Measurements from ENCODE around the gene UCHL5.
"Not testable (repeated sequence)": the region's sequence is repeated elsewhere in the genome, so short reads cannot be mapped to it uniquely, and the experiment has no call there.

UCHL5 gene

DNA sequence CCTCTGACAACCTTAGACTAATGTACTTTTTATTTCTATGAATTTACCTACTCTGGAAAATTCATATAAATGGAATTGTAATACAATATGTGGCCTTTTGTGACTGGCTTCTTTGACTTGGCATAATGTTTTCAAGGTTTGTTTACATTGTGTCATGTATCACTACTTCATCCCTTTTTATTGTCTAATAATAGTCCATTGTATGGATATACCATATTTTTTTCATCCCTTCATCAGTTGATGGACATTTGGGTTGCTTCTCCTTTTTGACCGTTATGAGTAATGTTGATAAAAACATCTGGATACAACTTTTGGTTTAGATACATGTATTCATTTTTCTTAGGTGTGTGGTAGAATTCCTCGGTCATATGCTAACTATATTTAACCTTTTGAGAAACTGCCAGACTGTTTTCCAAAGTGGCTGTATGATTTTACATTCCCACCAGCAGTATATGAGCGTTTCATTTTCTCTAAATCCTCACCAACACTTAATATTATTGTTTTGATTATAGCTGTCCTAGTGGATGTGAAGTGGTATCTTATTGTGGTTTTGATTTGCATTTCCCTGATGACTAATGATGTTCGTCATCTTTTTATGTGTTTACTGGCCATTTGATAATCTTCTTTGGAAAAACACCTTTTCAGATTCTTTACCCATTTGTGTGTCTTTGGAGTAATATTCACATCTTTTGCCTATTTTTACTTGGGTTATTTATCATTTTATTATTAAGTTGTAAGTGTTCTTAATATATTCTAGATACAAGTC is 3.7 kb upstream of the UCHL5 start:
- DNase-seq (ENCODE audit: low read depth in 2 of 2) = no peak

DNA sequence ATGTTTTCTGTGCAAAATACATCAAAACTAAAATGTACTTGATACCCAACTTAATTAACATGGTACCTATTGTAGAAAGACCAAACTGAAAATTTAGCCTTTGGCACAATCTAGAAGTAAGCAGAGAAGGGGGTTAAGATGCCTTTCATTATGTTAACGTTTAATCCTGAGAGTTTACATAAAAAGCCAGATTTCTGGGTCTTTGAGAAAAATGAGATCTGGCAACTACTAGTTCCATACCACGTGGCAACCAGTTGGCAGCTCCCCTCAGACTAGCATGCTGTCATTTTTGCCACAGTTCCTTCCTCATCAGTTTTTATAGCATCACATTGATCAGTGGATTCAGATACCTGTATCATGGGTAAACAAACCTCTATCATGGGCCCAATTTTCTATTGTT is 1.8 kb upstream of the UCHL5 start:
- no peak for DNase-seq (ENCODE audit: low read depth in 2 of 2)

DNA sequence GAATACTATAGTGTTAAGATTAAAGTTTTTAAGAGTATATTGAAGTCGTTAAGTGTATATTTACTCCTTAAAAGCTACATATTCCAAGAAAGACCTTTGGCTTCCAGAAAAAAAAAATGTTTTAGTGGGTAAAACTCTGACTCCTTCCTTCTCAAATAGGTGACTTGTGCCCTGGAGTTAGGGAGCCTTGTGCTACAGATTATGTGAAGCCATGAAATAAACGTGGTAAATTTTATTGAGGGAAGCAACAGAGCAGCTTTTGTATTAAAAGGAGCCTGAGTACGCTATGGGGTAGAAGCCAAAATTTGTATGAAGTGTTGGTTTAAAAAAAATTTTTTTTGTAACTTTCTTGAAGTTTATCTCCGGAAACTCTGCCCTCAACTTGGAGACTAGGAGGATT is 1.2 kb upstream of the UCHL5 start:
- DNase-seq (ENCODE audit: low read depth in 2 of 2) = no peak

DNA sequence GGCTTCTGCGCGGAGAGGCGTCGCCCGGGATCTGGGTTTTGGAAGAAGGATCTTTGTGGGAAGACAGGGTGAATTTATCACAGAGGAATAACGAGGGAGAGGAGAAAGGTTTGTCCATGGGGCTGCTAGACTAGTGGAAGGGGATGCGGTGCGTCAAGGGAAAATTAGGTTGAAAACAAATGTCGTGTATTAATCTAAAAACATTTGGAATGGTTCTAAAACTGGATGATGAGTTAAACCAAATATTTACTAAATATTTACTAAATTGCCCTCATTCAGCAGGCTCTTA is 899 bp upstream of the UCHL5 start:
- no peak for DNase-seq (ENCODE audit: low read depth in 2 of 2)

DNA sequence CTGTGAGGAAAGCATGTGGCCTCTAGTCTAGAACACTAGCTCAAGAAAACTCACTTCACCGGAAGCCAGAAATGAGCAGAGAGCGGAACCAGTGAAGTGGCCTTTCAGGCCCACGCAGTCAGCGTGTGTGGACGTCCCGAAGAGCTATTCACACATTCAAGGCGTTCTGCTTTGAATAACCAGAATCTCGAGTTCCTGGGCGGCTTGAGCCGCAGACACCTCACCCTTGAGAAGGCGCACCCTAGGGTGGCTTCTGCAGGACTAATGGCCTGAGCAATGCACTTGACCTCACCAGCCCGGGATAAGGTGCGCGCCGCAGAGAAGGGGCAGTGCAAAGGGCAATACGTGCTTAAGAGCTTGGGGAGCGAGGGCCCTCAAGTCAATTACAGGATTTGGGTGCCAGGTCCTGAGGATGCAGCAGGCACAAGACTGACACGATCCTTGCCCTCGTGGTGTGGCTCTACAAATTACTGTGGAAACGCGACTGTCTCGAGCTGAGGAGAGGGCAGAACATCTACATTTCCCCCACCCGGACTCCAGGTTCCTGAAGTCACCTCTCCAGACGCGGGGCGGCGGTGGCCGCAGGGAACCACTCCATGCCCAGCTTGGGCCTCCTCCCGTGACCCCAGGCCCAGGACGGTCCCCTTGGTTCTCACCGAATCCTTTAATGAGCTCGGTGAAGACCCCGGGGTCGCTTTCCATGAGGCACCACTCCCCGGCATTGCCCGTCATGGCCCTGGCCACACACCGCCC is 455 bp downstream of the UCHL5 start:
- DNase-seq (ENCODE audit: low read depth in 2 of 2) = peak; percentile 48 to 49

DNA sequence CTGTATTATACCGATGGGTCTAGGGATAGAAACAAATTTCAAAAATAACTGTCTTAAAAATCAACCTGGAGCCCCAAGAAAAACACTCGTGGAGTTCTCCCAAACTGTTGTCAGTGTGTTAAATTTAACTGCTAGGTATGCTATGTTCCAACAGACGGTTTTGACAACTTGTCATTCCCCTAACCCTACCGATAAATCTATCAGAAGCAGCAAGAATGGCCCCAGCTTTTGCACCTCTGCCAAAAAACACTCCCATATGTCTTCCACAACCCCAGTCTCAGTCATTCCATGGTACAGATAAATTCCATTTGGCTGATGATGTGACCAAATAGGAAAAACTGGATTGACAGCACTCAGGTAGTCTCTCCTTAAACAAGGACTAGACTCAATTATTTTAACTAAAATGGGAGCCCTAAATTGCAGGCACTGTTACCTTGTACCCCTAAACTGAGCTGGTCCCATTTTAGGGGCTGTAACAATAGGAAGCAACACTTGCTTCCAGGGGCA is 4.9 kb downstream of the UCHL5 start:
- DNase-seq (ENCODE audit: low read depth in 2 of 2) = no peak

DNA sequence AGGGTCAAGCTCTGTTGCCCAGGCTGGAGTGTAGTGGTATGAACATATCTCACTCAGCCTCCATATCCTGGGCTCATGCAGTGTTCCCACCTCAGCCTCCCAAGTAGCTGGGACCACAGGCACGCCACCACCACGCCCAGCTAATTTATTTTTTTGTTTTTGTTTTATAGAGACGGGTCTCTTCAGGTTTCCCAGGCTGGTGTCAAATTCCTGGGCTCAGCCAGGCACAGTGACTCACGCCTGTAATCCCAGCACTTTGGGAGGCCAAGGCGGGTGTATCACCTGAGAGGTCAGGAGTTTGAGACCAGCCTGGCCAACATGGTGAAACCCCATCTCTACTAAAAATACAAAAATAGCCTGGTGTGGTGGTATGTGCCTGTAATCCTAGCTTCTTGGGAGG is 10.2 kb downstream of the UCHL5 start:
- not testable (repeated sequence) for DNase-seq (ENCODE audit: low read depth in 2 of 2)

DNA sequence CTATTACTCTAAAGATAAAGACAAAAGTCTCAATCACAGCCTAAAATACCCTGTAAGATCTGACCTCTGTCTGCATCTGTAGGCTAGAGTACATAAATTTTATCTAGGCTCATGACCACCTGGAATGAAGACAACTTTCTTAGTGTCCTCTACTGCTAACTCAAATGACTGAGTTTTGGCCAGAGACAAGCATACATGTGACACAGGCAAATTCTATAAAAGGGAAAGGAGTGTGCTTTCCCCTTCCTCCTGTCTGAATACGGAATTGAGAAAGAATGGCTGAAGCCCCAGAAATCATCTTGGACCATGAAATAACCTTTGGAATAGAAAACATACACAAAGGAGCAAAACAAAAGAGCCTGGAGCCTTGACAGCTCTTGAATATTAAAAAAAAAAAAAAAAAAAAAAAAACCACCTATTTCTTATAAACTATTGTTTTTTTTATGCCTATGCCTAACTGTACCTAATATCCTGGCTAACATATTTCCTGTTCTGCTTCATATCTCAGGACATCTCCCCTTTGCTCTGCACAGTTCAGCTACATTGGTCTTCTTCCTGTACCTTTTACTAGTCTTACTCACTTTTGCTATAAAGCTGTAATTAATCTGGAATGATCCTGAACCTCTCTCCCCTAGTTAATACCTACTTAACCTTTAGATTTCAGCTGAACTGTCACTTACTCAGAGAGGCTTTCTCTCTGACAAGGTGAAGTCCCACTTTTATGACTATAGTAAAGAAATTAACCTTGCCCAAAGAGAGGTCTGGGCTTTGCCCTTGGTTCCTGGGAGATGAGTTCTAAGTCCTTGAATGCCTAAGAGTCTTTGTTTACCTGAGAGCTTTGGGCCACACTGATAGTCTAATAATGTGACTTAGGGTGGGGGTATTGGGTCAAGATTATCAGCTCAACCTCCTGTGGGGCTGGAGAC is 16.1 kb downstream of the UCHL5 start:
- no peak for DNase-seq (ENCODE audit: low read depth in 2 of 2)

DNA sequence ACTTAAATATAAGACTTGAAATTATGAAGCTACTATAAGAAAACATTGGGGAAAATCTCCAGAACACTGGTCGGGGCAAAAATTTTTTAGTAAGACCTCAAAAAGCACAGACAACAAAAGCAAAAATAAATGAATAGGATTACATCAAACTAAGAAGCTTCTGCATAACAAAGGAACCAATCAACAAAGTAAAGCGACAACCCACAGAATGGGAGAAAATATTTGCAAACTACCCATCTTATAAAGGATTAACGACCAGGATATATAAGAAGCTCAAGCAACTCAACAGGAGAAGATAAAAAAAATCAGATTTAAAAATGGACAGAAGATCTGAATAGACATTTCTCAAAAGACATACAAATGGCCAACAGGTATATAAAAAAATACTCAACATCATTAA is 19.1 kb downstream of the UCHL5 start:
- no peak for DNase-seq (ENCODE audit: low read depth in 2 of 2)

DNA sequence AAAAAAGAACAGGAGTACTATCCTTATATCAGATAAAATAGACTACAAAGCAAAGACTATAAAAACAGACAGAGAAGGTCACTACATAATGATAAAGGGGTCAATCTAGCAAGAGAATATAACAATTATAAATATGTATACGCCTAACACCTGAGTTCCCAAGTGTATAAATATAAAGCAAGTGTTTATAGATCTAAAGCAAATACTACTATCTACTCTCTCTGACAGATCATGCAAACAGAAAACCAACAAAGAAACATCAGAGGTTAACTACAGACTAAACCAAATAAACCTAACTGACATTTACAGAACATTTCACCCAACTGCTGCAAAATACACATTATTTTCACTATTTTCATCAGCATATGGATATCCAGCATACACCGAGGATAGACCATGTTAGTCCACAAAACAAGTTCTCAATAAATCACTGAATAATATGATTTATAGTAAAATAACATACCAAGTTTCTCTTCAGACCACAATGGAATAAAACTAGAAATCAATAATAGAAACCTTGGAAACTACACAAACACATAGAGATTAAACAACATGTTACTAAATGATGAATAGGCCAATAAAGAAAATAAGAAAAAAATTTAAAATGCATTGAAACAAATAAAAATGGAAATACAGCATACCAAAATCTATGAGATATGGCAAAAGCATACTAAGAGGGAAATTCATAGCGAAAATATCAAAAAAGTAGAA is 22.7 kb downstream of the UCHL5 start:
- DNase-seq (ENCODE audit: low read depth in 2 of 2) = no peak

DNA sequence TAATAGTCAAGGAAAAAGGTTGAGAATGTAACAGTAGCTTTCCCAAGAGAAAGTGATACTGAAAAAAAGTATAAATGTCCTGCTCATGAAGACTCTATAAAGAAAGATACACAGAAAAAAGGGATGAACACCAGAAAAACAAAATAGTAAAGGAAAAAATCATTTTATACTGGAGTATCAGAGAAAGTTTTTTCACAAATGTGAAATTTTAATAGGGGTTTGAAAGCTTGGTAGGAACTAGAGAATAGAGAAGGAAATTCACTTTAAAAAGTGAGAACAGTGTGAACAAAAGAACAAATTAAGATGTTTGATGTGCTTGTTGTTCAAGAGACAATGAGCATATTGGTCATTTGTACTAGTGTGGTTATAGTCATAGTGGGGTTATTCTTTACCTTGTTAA is 25.6 kb downstream of the UCHL5 start:
- DNase-seq (ENCODE audit: low read depth in 2 of 2) = no peak

DNA sequence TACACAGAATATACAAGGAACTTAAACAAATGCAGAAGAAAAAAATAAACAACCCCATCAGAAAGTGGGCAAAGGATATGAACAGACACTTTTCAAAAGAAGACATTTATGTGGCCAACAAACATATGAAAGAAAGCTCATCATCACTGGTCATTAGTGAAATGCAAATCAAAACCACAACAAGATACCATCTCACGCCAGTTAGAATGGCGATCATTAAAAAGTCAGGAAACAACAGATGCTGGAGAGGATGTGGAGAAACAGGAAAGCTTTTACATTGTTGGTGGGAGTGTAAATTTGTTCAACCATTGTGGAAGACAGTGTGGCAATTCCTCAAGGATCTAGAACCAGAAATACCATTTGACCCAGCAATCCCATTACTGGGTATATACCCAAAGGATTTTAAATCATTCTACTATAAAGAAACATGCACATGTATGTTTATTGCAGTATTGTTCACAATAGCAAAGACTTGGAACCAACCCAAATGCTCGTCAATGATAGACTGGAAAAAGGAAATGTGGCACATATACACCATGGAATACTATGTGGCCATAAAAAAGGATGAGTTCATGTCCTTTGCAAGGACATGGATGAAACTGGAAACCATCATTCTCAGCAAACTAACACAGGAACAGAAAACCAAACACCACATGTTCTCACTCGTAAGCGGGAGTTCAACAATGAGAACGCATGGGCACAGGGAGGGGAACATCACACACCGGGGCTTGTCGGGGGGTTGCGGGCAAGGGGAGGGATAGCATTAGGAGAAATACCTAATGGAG is 26.3 kb downstream of the UCHL5 start:
- DNase-seq (ENCODE audit: low read depth in 2 of 2) = not testable (repeated sequence)

DNA sequence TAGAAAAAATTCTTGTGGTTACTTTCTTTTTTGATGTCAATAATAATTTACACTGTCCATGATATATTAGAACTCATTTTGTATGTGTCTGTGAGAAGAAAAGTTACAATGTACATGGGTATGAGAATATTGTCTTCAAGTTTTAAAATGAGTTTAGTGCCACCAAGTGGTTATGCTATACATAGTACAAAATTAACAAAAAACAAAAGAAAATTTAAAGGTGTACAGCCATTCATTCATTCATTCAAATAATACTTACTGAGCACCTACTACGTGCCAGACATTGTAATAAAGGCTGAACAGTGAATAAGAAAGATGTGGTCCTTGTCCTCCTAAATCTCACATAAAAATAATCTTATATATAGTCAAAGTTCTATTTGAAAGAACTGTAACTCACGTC is 27.7 kb downstream of the UCHL5 start:
- DNase-seq (ENCODE audit: low read depth in 2 of 2) = no peak

DNA sequence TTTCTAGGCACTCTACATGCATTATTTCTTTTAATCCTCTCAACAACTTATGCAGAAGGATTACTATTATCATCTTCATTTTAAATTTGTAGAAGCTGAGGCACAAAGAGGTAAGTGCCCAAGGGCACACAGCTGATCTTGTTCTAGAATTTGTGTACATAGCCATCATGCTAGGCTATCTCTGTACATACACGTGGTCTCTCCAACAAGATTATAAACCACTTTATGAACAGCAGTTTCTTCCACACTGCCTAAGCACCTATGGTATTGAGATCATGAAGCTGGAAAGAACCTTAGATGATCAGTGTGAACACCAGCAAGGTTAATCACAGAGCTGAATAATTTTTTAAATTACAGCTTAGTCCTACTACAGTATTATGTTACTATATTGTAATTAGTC is 28.9 kb downstream of the UCHL5 start:
- no peak for DNase-seq (ENCODE audit: low read depth in 2 of 2)

DNA sequence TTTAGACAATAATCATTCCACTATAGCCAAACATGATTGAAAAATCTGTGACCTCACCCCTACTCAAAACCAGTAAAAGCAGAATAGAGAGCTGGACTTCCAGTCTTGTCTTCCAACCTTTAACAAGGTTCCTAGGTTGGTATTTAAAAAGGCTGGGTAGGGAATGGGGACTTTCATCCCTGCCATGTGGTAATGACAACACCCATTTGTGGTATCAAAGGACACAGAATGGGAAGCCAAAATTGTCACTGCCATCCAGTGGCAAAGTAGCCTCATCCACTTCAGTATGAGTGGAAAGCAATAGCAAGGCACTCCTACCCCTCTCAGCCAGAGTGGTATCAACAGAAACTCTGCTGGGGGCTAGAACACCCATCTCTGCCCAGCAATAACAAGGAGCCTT is 33.9 kb downstream of the UCHL5 start:
- DNase-seq (ENCODE audit: low read depth in 2 of 2) = no peak

DNA sequence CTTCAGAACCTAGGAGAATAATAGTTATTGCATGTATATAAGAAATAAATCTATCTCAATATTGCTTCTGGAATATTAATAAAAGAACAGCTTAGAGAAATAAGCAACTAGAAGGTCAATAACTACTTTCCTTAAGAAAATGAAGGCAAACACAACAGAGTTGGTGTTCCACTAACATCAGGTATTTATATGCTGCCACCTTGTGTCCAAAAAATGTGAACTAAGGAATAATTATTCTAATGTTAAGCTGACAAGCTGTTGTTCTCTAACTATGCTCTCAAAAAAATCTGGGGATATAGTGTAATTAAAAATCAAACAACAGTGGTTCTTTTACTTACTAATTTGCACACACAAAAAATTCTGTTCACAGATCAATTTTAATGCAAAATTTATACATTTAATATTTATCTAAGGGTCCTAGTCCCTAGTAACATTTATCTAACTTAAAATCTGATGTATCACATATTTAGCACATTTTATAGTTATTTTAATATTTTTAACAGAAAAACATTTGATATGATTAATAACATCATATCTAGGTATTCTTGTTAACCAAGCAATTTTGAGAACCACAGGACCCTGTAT is 39.6 kb downstream of the UCHL5 start:
- DNase-seq (ENCODE audit: low read depth in 2 of 2) = no peak

DNA sequence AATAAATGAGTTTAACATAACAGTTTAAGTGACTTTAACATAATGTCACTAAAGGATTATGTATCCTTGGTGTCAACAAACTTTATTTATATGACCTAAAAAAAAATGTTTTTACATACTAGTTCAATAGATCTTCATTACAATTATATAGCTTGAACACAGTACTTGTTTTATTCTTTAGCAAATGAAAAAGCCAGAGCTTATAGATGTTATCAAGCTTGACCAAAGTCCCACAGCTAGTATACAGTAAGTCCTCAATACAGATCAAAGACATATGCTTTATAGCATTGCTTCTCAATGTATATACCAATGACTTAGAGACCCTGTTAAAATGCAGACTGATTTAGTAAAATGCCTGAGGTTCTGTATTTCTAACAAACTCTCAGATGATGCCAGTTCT is 42.4 kb downstream of the UCHL5 start:
- no peak for DNase-seq (ENCODE audit: low read depth in 2 of 2)

DNA sequence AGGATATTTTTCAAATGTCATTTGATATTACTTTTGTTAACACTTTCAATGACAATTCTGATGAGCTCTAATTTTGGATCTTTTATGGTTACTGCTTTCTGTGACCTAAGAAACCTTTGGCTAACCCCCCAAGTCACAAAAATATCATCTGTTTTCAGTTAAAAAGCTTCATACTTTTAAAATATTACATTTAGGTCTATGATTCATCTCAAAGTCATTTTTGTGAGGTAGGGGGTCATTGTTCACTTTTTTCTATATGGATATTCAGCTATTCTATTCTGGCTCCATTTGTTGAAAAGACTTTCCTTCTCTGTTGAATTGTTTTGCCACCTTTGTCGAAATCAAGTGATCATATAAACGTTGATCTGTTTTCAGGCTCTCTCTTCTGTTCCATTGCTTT is 44.8 kb downstream of the UCHL5 start:
- DNase-seq (ENCODE audit: low read depth in 2 of 2) = no peak

DNA sequence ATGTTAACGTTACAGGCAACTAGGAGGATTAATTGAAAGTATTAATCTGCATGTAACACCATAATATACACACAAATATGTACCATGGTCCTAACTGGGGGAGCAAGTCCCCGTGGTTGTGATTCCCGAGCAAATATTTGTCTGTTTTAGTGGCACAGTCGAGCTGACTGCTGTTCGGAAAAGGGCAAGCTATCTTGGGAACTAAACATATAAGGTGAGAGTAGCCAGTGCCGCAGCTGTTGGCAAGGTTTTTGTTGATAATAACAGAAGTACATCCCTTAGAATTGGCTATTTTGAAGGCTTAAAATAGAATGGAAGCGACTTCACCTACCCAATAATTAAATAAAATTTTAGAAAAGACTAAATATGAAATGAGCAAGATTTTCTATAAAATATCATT is 45.5 kb downstream of the UCHL5 start:
- no peak for DNase-seq (ENCODE audit: low read depth in 2 of 2)

DNA sequence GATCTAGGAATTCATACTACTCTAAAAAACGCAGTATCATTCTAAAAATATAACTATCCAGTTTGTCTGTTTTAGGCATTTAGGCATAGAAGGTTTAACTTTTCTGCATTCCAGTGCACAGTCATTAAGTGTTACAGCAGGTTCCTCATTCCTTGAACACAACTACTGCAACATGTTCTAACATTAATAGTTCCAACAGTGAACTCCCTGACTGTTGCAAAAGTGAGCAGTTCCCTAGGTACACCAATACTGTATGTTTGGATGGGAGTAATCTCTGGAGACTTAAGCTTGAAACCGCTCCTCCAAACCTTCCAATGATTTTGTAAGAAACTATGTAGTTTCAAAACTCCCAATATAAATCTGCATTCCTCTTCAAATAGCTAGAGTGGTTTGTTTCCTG is 46.2 kb downstream of the UCHL5 start:
- DNase-seq (ENCODE audit: low read depth in 2 of 2) = no peak

DNA sequence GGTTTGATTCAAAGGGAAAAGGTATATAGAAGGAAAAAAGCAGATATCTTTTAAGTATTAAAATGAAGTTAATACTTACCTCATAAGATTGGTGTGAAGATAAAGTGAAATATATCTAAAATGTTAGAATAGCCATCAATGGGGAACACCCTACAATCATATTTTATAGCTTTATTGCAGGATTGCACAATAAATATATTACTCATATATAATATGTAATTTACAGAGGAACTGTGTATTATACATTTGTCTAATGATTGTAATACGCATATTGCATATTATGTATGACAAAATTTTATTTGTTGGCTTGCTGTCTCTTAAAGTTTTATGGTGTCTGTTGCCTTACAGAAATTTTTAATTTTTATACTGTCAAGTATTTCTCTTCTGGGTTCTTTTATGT is 47.8 kb downstream of the UCHL5 start:
- DNase-seq (ENCODE audit: low read depth in 2 of 2) = no peak

Measured in stimulated activated CD8-positive, alpha-beta memory T cell treated with anti-CD3 and anti-CD28 coated beads, Interleukin-2, amount 100 ng/mL, for 48 hours (primary cell).